ENCODE data around the gene ANKRD33B. TPM values are rescaled to one million over a fixed set of nuclear protein-coding genes. Genes with fewer than 3 reads are reported as not detected.

ANKRD33B gene
- total and polyA plus RNA-seq, 2 experiments from 2014 or later: 2.9 to 15.4 TPM

GRCh38 chr5:10639846-10640368 is 76.0 kb downstream of the ANKRD33B start:
- peaks cover 37% of the 10 kb centered on the region for H3K36me3 Mint-ChIP-seq (ENCODE audit: low read depth)
- peaks cover 61% of the 10 kb centered on the region for H3K4me1 Mint-ChIP-seq
- H3K27me3 Mint-ChIP-seq (ENCODE audit: insufficient read depth, low read depth, poor library complexity): peaks cover 20% of the 10 kb centered on the region

More at GRCh38 chr5:10639846-10640368, 76.0 kb downstream of the ANKRD33B start:
- Histone ChIP-seq H3K27ac (ENCODE audit: low read depth) (no peak overlapping the region), H3K4me3 (no peak overlapping the region), H3K79me2 (replicated peaks; ENCODE audit: insufficient read depth) (peaks cover 46% of the 10 kb centered on the region), H3K4me1 (ENCODE audit: insufficient read depth) (peaks cover 53% of the 10 kb centered on the region), H3K36me3 (ENCODE audit: insufficient read depth) (no peaks in the 10 kb centered on the region), H2AFZ (no peak overlapping the region), H3K4me2 (no peak overlapping the region), H4K20me1 (replicated peaks; ENCODE audit: insufficient read depth) (no peaks in the 10 kb centered on the region), H3K9me2 (ENCODE audit: insufficient read depth) (0 out of 2 replicates have a peak, but pooled peaks cover 2% of the 10 kb centered on the region), H3K27me3 (ENCODE audit: insufficient read depth) (no peaks in the 10 kb centered on the region), H3F3A (replicated peaks; ENCODE audit: low read depth) (0 out of 2 replicates have a peak, but pooled peaks cover 11% of the 10 kb centered on the region)
- H3K9me3 Mint-ChIP-seq: no peaks in the 10 kb centered on the region
- TF ChIP-seq ETS1 (IDR thresholded peaks at IDR 0.05): no peak
- no peak for TF ChIP-seq ZNF462 (CRISPR knock-in tag; IDR thresholded peaks at IDR 0.05)
- TF ChIP-seq JUNB (IDR thresholded peaks at IDR 0.05; ENCODE audit: unreplicated experiment): no peak
- no peak for TF ChIP-seq CREB1 (CRISPR knock-in tag; IDR thresholded peaks at IDR 0.05; ENCODE audit: low read depth)
- no peak for TF ChIP-seq ZNF331 (CRISPR knock-in tag; IDR thresholded peaks at IDR 0.05; ENCODE audit: low read depth)
- DNase-seq (ENCODE audit: low spot score): no peak
- H3K27ac Mint-ChIP-seq: no peak overlapping the region
- ATAC-seq: no peak
- H3K4me3 Mint-ChIP-seq: peak overlapping the region; percentile 36; the same call in 2 of the 3 replicates

All from GM23338 (cell line).